Natural killer cell (primary cell): ENCODE data around the gene FNTB. TPM values are rescaled to one million over a fixed set of nuclear protein-coding genes. Genes with fewer than 3 reads are reported as not detected.

ENCODE experiments used
- ATAC-seq, 3 donors: fragments of 150-1000 bp in 2 of 3; fragments of 200-7000 bp in 1 of 3; cut with Tn5 transposase; 1 replicate in 1 of 3; 2 replicates in 2 of 3; pipeline ENCODE4 v1.10.0; 2021; ENCODE audit warnings: mild to moderate bottlenecking in 2 of 3, moderate library complexity in 2 of 3
- DNase-seq, 2 donors: peaks; one replicate each; pipeline versions ENCODE4 v3.0.0 to v3.0.0-alpha.2; 2013 to 2021; ENCODE audit warnings: mixed read lengths in 1 of 2
- H3K27ac ChIP-seq: one replicate; pipeline ENCODE4 v1.5.1; 2013; ENCODE audit warnings: mild to moderate bottlenecking, low read length
- H3K27me3 ChIP-seq: one replicate; pipeline ENCODE4 v1.6.1; 2013; ENCODE audit warnings: low read length; ENCODE audit not compliant: control insufficient read depth, insufficient read depth
- H3K36me3 ChIP-seq: one replicate; pipeline ENCODE4 v1.6.1; 2013; ENCODE audit warnings: low read length; ENCODE audit not compliant: control insufficient read depth, insufficient read depth
- H3K4me1 ChIP-seq: one replicate; pipeline ENCODE4 v1.6.1; 2013; ENCODE audit warnings: low read length; ENCODE audit not compliant: control insufficient read depth, insufficient read depth
- H3K4me3 ChIP-seq: one replicate; pipeline ENCODE4 v1.5.1; 2013; ENCODE audit warnings: low read length
- H3K9me3 ChIP-seq: one replicate; pipeline ENCODE4 v1.6.1; 2013; ENCODE audit warnings: low read length; ENCODE audit not compliant: control insufficient read depth, insufficient read depth
- H3K27ac Mint-ChIP-seq, 2 donors: one replicate each; pipeline ENCODE4 v1.8.0; 2022; ENCODE audit warnings: mild to moderate bottlenecking in 2 of 2, mixed read lengths in 2 of 2, moderate library complexity in 1 of 2
- H3K27me3 Mint-ChIP-seq, 2 donors: one replicate each; pipeline ENCODE4 v1.8.0; 2022; ENCODE audit warnings: low read depth in 2 of 2, mixed read lengths in 2 of 2
- H3K36me3 Mint-ChIP-seq: one replicate; pipeline ENCODE4 v1.8.0; 2022; ENCODE audit warnings: mixed read lengths
- H3K4me1 Mint-ChIP-seq, 2 donors: one replicate each; pipeline ENCODE4 v1.8.0; 2022; ENCODE audit warnings: mixed read lengths in 2 of 2
- H3K4me3 Mint-ChIP-seq: one replicate; pipeline ENCODE4 v1.8.0; 2022; ENCODE audit warnings: mild to moderate bottlenecking, moderate library complexity, mixed read lengths
- H3K9me3 Mint-ChIP-seq, 2 donors: one replicate each; pipeline ENCODE4 v1.8.0; 2022; ENCODE audit warnings: mixed read lengths in 2 of 2
- WGBS: methylation state at CpG from one replicate; pipeline ENCODE4 v1.1.7; 2013; ENCODE audit warnings: missing lambda C conversion rate; ENCODE audit not compliant: insufficient coverage; 5-methylcytosine and 5-hydroxymethylcytosine counted together
- intact Hi-C: fragments of 100-400 bp; cut with micrococcal nuclease; formaldehyde crosslinking; loops from one replicate; pipeline ENCODE4 v1.14.2; 2022
- total RNA-seq, 4 donors: library from RNA; stranded (reverse); fragments of 120-200 nt in 1 of 4; gene quantifications; one replicate each; pipeline versions ENCODE4 v1.2.3 to v1.2.4, GENCODE V29; 2013 to 2022
- TF ChIP-seq, protein P1 (sequence below): fragments of 200-600 bp; IDR thresholded peaks from one replicate; pipeline ENCODE4 v1.8.0; 2022; ENCODE audit warnings: antibody characterized with exemption

The FNTB gene
- total RNA-seq, 3 donors from 2014 or later (not counting 1 experiment from before 2014, with no cell fraction given) = 4.0 to 8.7 (median 8.4) TPM

DNA sequence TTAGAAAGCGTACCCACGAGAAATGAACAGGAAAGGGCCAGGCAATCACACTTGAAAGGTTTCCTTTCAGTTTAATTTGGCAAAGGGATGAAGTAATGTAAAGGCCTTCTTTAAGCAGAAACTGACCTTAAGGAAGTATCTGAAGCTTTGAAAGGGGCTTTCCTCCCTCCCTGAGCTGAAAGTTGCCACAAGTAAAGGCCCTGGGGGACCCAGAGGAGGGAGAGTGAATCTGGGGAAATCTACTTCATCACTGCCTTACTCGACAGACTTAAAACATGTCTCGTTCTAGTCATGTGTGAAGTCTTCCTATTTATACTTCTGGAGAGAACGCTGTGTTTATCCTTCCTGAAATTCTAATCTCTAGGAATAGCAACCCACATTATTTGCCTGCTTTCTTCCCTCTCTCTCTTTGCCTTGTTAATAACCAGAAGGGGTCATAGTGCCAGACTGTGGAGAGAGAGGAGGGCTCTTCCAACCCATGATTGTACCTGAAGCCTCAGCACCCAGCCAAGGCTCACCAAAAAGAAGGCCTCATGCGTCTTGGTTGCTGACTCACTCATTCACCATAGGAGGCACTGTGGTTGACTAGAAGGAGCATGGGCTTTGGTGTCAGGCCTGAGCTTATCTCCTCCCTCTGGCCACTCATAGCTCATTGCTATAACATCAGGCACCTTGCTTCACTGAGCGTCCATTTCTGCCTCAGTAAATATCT is 33.9 kb upstream of the FNTB start:
- Histone ChIP-seq H3K36me3 (no peaks in the 10 kb centered on the region), H3K27ac (no peak overlapping the region), H3K27me3 (no peaks in the 10 kb centered on the region), H3K9me3 (no peaks in the 10 kb centered on the region), H3K4me3 (no peak overlapping the region), H3K4me1 (no peaks in the 10 kb centered on the region)
- no peaks in the 10 kb centered on the region for H3K9me3 Mint-ChIP-seq
- H3K36me3 Mint-ChIP-seq = no peaks in the 10 kb centered on the region
- 75% methylated on average over 7 of the region's 7 CpGs for WGBS
- TF ChIP-seq, protein P1, sequence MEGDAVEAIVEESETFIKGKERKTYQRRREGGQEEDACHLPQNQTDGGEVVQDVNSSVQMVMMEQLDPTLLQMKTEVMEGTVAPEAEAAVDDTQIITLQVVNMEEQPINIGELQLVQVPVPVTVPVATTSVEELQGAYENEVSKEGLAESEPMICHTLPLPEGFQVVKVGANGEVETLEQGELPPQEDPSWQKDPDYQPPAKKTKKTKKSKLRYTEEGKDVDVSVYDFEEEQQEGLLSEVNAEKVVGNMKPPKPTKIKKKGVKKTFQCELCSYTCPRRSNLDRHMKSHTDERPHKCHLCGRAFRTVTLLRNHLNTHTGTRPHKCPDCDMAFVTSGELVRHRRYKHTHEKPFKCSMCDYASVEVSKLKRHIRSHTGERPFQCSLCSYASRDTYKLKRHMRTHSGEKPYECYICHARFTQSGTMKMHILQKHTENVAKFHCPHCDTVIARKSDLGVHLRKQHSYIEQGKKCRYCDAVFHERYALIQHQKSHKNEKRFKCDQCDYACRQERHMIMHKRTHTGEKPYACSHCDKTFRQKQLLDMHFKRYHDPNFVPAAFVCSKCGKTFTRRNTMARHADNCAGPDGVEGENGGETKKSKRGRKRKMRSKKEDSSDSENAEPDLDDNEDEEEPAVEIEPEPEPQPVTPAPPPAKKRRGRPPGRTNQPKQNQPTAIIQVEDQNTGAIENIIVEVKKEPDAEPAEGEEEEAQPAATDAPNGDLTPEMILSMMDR = no peak
- H3K4me1 Mint-ChIP-seq = peaks cover 7 to 11% of the 10 kb centered on the region in 2 donors
- no peak overlapping the region for H3K27ac Mint-ChIP-seq
- H3K4me3 Mint-ChIP-seq = no peak overlapping the region
- no peaks in the 10 kb centered on the region for H3K27me3 Mint-ChIP-seq
- ATAC-seq (no peak), DNase-seq (no peak)
- intact Hi-C loops = no loop called here

DNA sequence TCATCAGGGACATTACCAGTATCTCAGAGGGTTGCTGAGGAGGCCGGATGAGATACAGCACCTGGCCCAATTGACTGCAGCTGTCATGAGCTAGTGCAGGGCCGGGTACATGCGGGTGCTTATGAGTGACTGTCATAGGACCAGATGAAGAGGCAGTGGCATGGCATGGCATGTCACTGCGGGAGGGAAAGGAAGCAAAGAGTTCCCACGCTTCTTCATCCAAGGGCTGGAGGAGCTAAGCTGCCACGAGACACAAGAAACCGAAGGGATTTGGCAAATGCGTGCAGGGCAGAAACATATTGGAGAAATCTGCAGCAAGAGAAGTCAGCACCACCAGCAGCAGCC is 33.4 kb upstream of the FNTB start:
- H3K4me1 Mint-ChIP-seq = peaks cover 7 to 10% of the 10 kb centered on the region in 2 donors
- H3K27ac Mint-ChIP-seq = no peak overlapping the region
- H3K27me3 Mint-ChIP-seq = no peaks in the 10 kb centered on the region
- TF ChIP-seq, protein P1 = no peak
- no peaks in the 10 kb centered on the region for H3K4me1 ChIP-seq
- intact Hi-C loops = no loop called here
- H3K27me3 ChIP-seq = no peaks in the 10 kb centered on the region
- 96% methylated on average over 8 of the region's 8 CpGs for WGBS
- H3K27ac ChIP-seq = no peak overlapping the region
- no peaks in the 10 kb centered on the region for H3K9me3 Mint-ChIP-seq
- H3K9me3 ChIP-seq = no peaks in the 10 kb centered on the region
- no peak overlapping the region for H3K4me3 ChIP-seq
- ATAC-seq (no peak), DNase-seq (no peak)
- no peaks in the 10 kb centered on the region for H3K36me3 ChIP-seq
- no peaks in the 10 kb centered on the region for H3K36me3 Mint-ChIP-seq
- no peak overlapping the region for H3K4me3 Mint-ChIP-seq

DNA sequence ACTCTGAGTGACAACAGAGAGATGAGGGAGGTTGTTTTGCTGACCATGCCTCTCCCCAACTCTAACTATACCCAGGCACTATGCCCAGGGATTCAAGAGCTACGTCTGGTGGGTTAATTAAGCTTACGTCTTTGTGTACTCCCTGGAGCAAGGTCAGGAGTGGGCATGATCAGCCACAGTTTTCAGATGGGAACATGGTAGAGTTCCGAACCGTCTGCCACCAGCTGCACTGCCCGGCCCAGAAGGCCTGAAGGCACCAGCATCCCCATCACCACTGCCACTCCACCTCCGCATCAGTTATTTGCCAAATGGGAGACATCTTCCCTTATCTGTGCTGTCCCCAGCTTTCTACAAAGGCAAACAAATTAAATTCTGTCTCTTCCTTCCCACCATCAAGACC is 33.0 kb upstream of the FNTB start:
- Mint-ChIP-seq H3K36me3 (no peaks in the 10 kb centered on the region), H3K27ac (no peak overlapping the region), H3K27me3 (no peaks in the 10 kb centered on the region), H3K9me3 (no peaks in the 10 kb centered on the region), H3K4me1 (peaks cover 7 to 8% of the 10 kb centered on the region in 2 donors), H3K4me3 (no peak overlapping the region)
- no peaks in the 10 kb centered on the region for H3K4me1 ChIP-seq
- H3K4me3 ChIP-seq = no peak overlapping the region
- H3K27ac ChIP-seq = no peak overlapping the region
- H3K36me3 ChIP-seq = no peaks in the 10 kb centered on the region
- 98% methylated on average over 6 of the region's 6 CpGs for WGBS
- intact Hi-C loops = no loop called here
- H3K9me3 ChIP-seq = no peaks in the 10 kb centered on the region
- no peaks in the 10 kb centered on the region for H3K27me3 ChIP-seq
- ATAC-seq = no peak
- DNase-seq = no peak
- TF ChIP-seq, protein P1 = no peak
